Testis (tissue), 2 donors: ENCODE measurements around the gene SULT1A2.
"Not testable (repeated sequence)": the region's sequence is repeated elsewhere in the genome, so short reads cannot be mapped to it uniquely, and the experiment has no call there.

Source experiments
- CTCF ChIP-seq, 3 experiments: fragments of 450-650 bp in 2 of 3; fragments of 200-600 bp in 1 of 3; sonication (generic) in 1 of 3; IDR thresholded peaks; one replicate each; pipeline ENCODE4 v1.5.1; 2016 to 2019; ENCODE audit warnings: antibody characterized with exemption in 3 of 3, mild to moderate bottlenecking in 2 of 3, moderate library complexity in 1 of 3
- POLR2A ChIP-seq: fragments of 450-650 bp; IDR thresholded peaks from one replicate; pipeline ENCODE4 v1.6.1; 2017; ENCODE audit warnings: antibody characterized with exemption, mild to moderate bottlenecking, moderate library complexity

- not testable (repeated sequence) for TF ChIP-seq CTCF (IDR thresholded peaks at IDR 0.05); POLR2A
Observed at GRCh38 chr16:28613912-28614311, 17.1 kb upstream of the SULT1A2 start.
